Raji (cell line): ENCODE results near the gene PHLPP1.

Experiments
- POLR2A ChIP-seq: IDR thresholded peaks from 2 replicates; pipeline ENCODE4 v1.6.1; 2011; ENCODE audit warnings: low read depth, low read length, control low read depth; ENCODE audit not compliant: insufficient read depth

Gene PHLPP1

GRCh38 chr18:62771494-62772270 is 56.3 kb downstream of the PHLPP1 start:
- no peak for TF ChIP-seq POLR2A

- TF ChIP-seq POLR2A: no peak
Measured at GRCh38 chr18:62772860-62773584, 57.7 kb downstream of the PHLPP1 start.

- TF ChIP-seq POLR2A: no peak
Measured at GRCh38 chr18:62773691-62774090, 58.4 kb downstream of the PHLPP1 start.

GRCh38 chr18:62776024-62776570 is 60.8 kb downstream of the PHLPP1 start:
- TF ChIP-seq POLR2A: no peak

GRCh38 chr18:62777814-62778213 is 62.5 kb downstream of the PHLPP1 start:
- TF ChIP-seq POLR2A: no peak

- TF ChIP-seq POLR2A: no peak
Measured at GRCh38 chr18:62778976-62779869, 63.9 kb downstream of the PHLPP1 start.

GRCh38 chr18:62781262-62781661 is 65.9 kb downstream of the PHLPP1 start:
- TF ChIP-seq POLR2A: no peak

- no peak for TF ChIP-seq POLR2A
Measured at GRCh38 chr18:62781893-62782292, 66.6 kb downstream of the PHLPP1 start.

GRCh38 chr18:62784338-62784965 is 69.1 kb downstream of the PHLPP1 start:
- no peak for TF ChIP-seq POLR2A

- TF ChIP-seq POLR2A: no peak
Measured at GRCh38 chr18:62784966-62785413, 69.6 kb downstream of the PHLPP1 start.

GRCh38 chr18:62786689-62787088 is 71.3 kb downstream of the PHLPP1 start:
- TF ChIP-seq POLR2A: no peak

GRCh38 chr18:62788111-62788510 is 72.8 kb downstream of the PHLPP1 start:
- no peak for TF ChIP-seq POLR2A

- TF ChIP-seq POLR2A: no peak
Measured at GRCh38 chr18:62788876-62789275, 73.5 kb downstream of the PHLPP1 start.
